IMR-90 (cell line): ENCODE measurements around the gene EPS15. TPM values are rescaled to one million over a fixed set of nuclear protein-coding genes. Genes with fewer than 3 reads are reported as not detected.

ENCODE experiments used
- ATAC-seq: fragments of 200-7000 bp; cut with Tn5 transposase; 2 replicates; pipeline ENCODE4 v1.9.1; 2020; ENCODE audit warnings: low read depth, mild to moderate bottlenecking, moderate library complexity
- BruUV-seq: library from RNA; stranded (reverse); fragments of 400-500 nt; replicated peaks from 2 replicates; lab custom pipeline; 2021; lab: Mats Ljungman, UMichigan
- CTCF ChIA-PET: fragments of 300-600 bp; formaldehyde crosslinking; extraction: SDS; loops from one replicate; lab custom pipeline; 2021; ENCODE audit warnings: antibody characterized with exemption; lab: Yijun Ruan, JAX
- POLR2A ChIA-PET: fragments of 300-600 bp; sonication (Branson Sonifier 250); formaldehyde crosslinking; loops from one replicate; lab custom pipeline; 2022; ENCODE audit warnings: antibody characterized with exemption; ENCODE audit not compliant: unreplicated experiment; lab: Charles Lee
- DNase-seq: peaks from one replicate; pipeline ENCODE4 v3.0.0; 2013
- H2AFZ ChIP-seq: replicated peaks from 2 replicates; pipeline ENCODE3; 2013; ENCODE audit warnings: low read length, mild to moderate bottlenecking; ENCODE audit not compliant: poor library complexity
- H2AK5ac ChIP-seq: 2 replicates; pipeline ENCODE4 v1.6.1; 2013; ENCODE audit warnings: low read depth, low read length, inconsistent platforms
- H2AK9ac ChIP-seq: replicated peaks from 2 replicates; pipeline ENCODE3; 2013; ENCODE audit warnings: mild to moderate bottlenecking, low read depth, low read length, moderate library complexity; ENCODE audit not compliant: poor library complexity
- H2BK120ac ChIP-seq: 2 replicates; pipeline ENCODE4 v1.6.1; 2013; ENCODE audit warnings: low read depth, low read length, inconsistent platforms
- H2BK15ac ChIP-seq: 3 replicates; pipeline ENCODE4 v1.6.1; 2013; ENCODE audit warnings: low read depth, low read length, inconsistent platforms
- H2BK20ac ChIP-seq: 2 replicates; pipeline ENCODE4 v1.6.1; 2013; ENCODE audit warnings: low read depth, mild to moderate bottlenecking, inconsistent platforms, low read length, moderate library complexity
- H2BK5ac ChIP-seq: 2 replicates; pipeline ENCODE4 v1.6.1; 2013; ENCODE audit warnings: mild to moderate bottlenecking, low read depth, low read length, inconsistent platforms; ENCODE audit not compliant: poor library complexity, severe bottlenecking
- H3K14ac ChIP-seq: replicated peaks from 2 replicates; pipeline ENCODE4 v1.6.1; 2013; ENCODE audit warnings: low read depth, low read length, inconsistent platforms
- H3K18ac ChIP-seq: 2 replicates; pipeline ENCODE4 v1.6.1; 2013; ENCODE audit warnings: low read depth, low read length, control low read depth
- H3K23ac ChIP-seq: 2 replicates; pipeline ENCODE4 v1.6.1; 2013; ENCODE audit warnings: low read depth, low read length, inconsistent platforms
- H3K27ac ChIP-seq: 2 replicates; pipeline ENCODE4 v1.5.1; 2013; ENCODE audit warnings: mild to moderate bottlenecking, control low read depth, low read length; ENCODE audit not compliant: insufficient read depth
- H3K27me3 ChIP-seq: 2 replicates; pipeline ENCODE4 v1.6.1; 2013; ENCODE audit warnings: low read length; ENCODE audit not compliant: control insufficient read depth, insufficient read depth
- H3K36me3 ChIP-seq: 2 replicates; pipeline ENCODE4 v1.6.1; 2013; ENCODE audit warnings: low read length, mixed read lengths; ENCODE audit not compliant: control insufficient read depth, insufficient read depth
- H3K4ac ChIP-seq: 2 replicates; pipeline ENCODE4 v1.6.1; 2013; ENCODE audit warnings: low read depth, low read length, inconsistent platforms
- H3K4me1 ChIP-seq: 2 replicates; pipeline ENCODE4 v1.6.1; 2013; ENCODE audit warnings: low read length, mixed read lengths; ENCODE audit not compliant: control insufficient read depth, insufficient read depth
- H3K4me2 ChIP-seq: 2 replicates; pipeline ENCODE4 v1.6.1; 2013; ENCODE audit warnings: low read depth, mild to moderate bottlenecking, control low read depth, low read length, moderate library complexity
- H3K4me3 ChIP-seq: 2 replicates; pipeline ENCODE4 v1.5.1; 2013; ENCODE audit warnings: low read depth, mild to moderate bottlenecking, control low read depth, low read length, moderate library complexity; ENCODE audit not compliant: insufficient read depth
- H3K56ac ChIP-seq: 2 replicates; pipeline ENCODE4 v1.6.1; 2013; ENCODE audit warnings: low read length, inconsistent platforms; ENCODE audit not compliant: insufficient read depth; ENCODE audit errors: extremely low read depth
- H3K79me1 ChIP-seq, 2 experiments: 2 replicates each; pipeline ENCODE4 v1.6.1; 2013; ENCODE audit warnings: low read length in 2 of 2, inconsistent platforms in 1 of 2, low read depth in 1 of 2
- H3K9ac ChIP-seq: 2 replicates; pipeline ENCODE4 v1.6.1; 2013; ENCODE audit warnings: low read depth, low read length, control low read depth
- H3K9me1 ChIP-seq: 2 replicates; pipeline ENCODE4 v1.6.1; 2013; ENCODE audit warnings: low read length, inconsistent platforms; ENCODE audit not compliant: insufficient read depth
- H3K9me3 ChIP-seq: 2 replicates; pipeline ENCODE4 v1.6.1; 2013; ENCODE audit warnings: low read length; ENCODE audit not compliant: control insufficient read depth, insufficient read depth
- H4K20me1 ChIP-seq: 2 replicates; pipeline ENCODE4 v1.6.1; 2013; ENCODE audit warnings: low read length, inconsistent platforms; ENCODE audit not compliant: insufficient read depth
- H4K5ac ChIP-seq: 2 replicates; pipeline ENCODE4 v1.6.1; 2013; ENCODE audit warnings: mild to moderate bottlenecking, low read depth, low read length, control low read depth
- H4K8ac ChIP-seq, 2 experiments: 2 replicates each; pipeline ENCODE4 v1.6.1; 2013; ENCODE audit warnings: low read depth in 2 of 2, low read length in 2 of 2, control low read depth in 1 of 2, inconsistent platforms in 1 of 2
- H4K91ac ChIP-seq: 2 replicates; pipeline ENCODE4 v1.6.1; 2013; ENCODE audit warnings: low read depth, low read length, inconsistent platforms; ENCODE audit not compliant: insufficient read depth
- BHLHE40 ChIP-seq: fragments of 150-350 bp; IDR thresholded peaks from 2 replicates; pipeline ENCODE4 v1.6.1; 2016; ENCODE audit warnings: mild to moderate bottlenecking, low read depth, low read length
- CEBPB ChIP-seq: IDR thresholded peaks from 2 replicates; pipeline ENCODE4 v1.6.1; 2012; ENCODE audit warnings: low read depth, low read length, improper control_type of control experiment
- MXI1 ChIP-seq: IDR thresholded peaks from 2 replicates; pipeline ENCODE4 v1.6.1; 2012; ENCODE audit warnings: low read depth, mild to moderate bottlenecking, low read length, moderate library complexity, borderline replicate concordance
- NFE2L2 ChIP-seq: fragments of 150-350 bp; IDR thresholded peaks from 2 replicates; pipeline ENCODE4 v1.6.1; 2016; ENCODE audit warnings: low read depth, mild to moderate bottlenecking, low read length
- POLR2A ChIP-seq: IDR thresholded peaks from 2 replicates; pipeline ENCODE4 v1.6.1; 2012; ENCODE audit warnings: mild to moderate bottlenecking, low read depth, low read length
- RAD21 ChIP-seq: IDR thresholded peaks from 2 replicates; pipeline ENCODE4 v1.6.1; 2012; ENCODE audit warnings: low read length, improper control_type of control experiment
- RCOR1 ChIP-seq: IDR thresholded peaks from 2 replicates; pipeline ENCODE4 v1.6.1; 2012; ENCODE audit warnings: mild to moderate bottlenecking, low read length, improper control_type of control experiment; ENCODE audit not compliant: insufficient replicate concordance
- RFX5 ChIP-seq: IDR thresholded peaks from 2 replicates; pipeline ENCODE4 v1.8.0; 2012; ENCODE audit warnings: low read depth, mild to moderate bottlenecking, low read length, moderate library complexity
- SMC3 ChIP-seq: fragments of 150-350 bp; IDR thresholded peaks from 2 replicates; pipeline ENCODE4 v1.6.1; 2016; ENCODE audit warnings: low read depth, mild to moderate bottlenecking, antibody characterized with exemption, low read length, moderate library complexity
- WGBS, 2 experiments: methylation state at CpG; one replicate each; pipeline versions ENCODE4 v1.1.5 to v1.1.7; 2013; ENCODE audit warnings: missing lambda C conversion rate in 2 of 2; ENCODE audit not compliant: insufficient read length in 1 of 2; ENCODE audit errors: extremely low coverage in 2 of 2; 5-methylcytosine and 5-hydroxymethylcytosine counted together
- dilution Hi-C: fragments of 300-500 bp; cut with HindIII; formaldehyde crosslinking; loops from one replicate; pipeline ENCODE4 v1.14.3; 2018; ENCODE audit warnings: low sequenced_read_pairs; ENCODE audit not compliant: unreplicated experiment
- in situ Hi-C: fragments of 300-500 bp; cut with MboI; formaldehyde crosslinking; loops from 3 replicates; pipeline ENCODE4 v1.14.3; 2019; ENCODE audit warnings: low sequenced_read_pairs, inconsistent platforms, mixed read lengths
- intact Hi-C: fragments of 100-400 bp; cut with micrococcal nuclease; formaldehyde crosslinking; loops from 2 replicates; pipeline ENCODE4 v1.10.0; 2022
- polyA plus RNA-seq, 3 experiments: library from polyadenylated mRNA; depleted of rRNA; stranded (reverse); fragments of >200 nt; gene quantifications; 2 replicates each; pipeline ENCODE4 v1.2.3, GENCODE V29; 2012; ENCODE audit warnings: low replicate concordance in 1 of 3
- total RNA-seq: library from RNA; depleted of rRNA; stranded (reverse); fragments of >200 nt; gene quantifications from 2 replicates; pipeline ENCODE4 v1.2.3, GENCODE V29; 2012
- TF ChIP-seq, protein P1 (sequence below): fragments of 150-350 bp; IDR thresholded peaks from 2 replicates; pipeline ENCODE4 v1.6.1; 2017; ENCODE audit warnings: mild to moderate bottlenecking, antibody characterized with exemption, low read length, low read depth
- TF ChIP-seq, protein P2 (sequence below): conservative IDR thresholded peaks from 2 replicates; pipeline ENCODE4 v1.5.1; 2012; ENCODE audit warnings: mild to moderate bottlenecking, low read depth, low read length, improper control_type of control experiment

The EPS15 gene
- total and polyA plus RNA-seq, 2 of the 4 experiments (the other 2 are of a cell fraction) = 17.6 to 38.0 TPM

DNA sequence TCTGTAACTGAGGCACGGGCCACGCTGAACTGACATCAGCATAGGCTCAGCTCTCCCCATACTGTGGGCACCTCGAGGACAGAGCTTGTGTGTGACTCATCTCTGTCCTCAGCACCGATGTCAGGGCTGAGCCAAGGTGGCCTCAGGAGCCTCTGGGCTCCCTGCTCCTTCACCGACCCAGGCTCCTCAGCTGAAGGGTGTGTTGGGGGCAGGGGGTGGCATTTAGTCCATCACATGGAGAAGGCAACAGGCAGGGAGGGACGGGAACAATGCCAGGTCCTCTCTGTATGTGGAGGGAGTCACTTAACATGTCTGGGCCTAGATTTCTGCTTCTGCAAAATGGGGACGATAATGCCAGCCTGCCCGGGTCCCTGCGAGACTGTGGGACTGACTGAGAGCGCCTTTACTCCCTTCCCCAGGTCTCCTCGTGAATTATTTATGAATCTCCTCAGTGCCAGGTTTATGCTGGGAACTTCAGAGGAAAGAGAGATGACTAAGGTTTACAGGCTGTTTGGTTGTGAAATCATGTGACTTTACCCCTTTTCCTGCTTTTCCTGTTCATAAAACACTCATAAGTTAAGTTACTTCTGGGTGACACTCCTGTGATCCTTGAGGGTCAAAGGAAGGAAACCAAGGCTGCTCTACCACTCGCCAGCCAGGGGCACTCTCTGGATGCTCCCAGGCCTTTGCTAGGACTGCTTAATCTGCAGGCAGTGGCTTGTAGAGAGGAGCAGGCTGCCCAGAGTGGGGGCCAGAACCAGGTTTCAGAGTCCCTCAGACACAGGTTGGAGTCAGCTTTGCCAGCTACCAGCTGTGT lies 204.9 kb downstream of the EPS15 start:
- ChIA-PET CTCF (interaction anchor here (1.1 kb wide), 1 partner anchor 13 kb away, joined by 3 read pairs; no protein-coding TSS in a partner anchor), POLR2A (no interaction called here)
- peak overlapping the region; percentile 67; the same call in 1 of the 2 replicates for H2AK5ac ChIP-seq

More for the DNA sequence above, 204.9 kb downstream of the EPS15 start:
- Histone ChIP-seq H3K56ac (peak overlapping the region; percentile 34; the same call in 1 of the 2 replicates), H3K4me1 (peaks cover 10% of the 10 kb centered on the region), H2AK9ac (peak overlapping the region; percentile 86), H3K4me3 (no peak overlapping the region), H4K20me1 (no peaks in the 10 kb centered on the region), H4K8ac (peak overlapping the region; percentile 32 to 96), H4K5ac (peak overlapping the region; percentile 87), H4K91ac (peak overlapping the region; percentile 80), H2BK15ac (peak overlapping the region; percentile 81; the same call in 2 of the 3 replicates), H2BK5ac (peak overlapping the region; percentile 36), H3K14ac (peak overlapping the region; percentile 87), H2BK20ac (peak overlapping the region; percentile 87), H3K18ac (peak overlapping the region; percentile 61), H3K4ac (peak overlapping the region; percentile 89), H3K23ac (no peak overlapping the region; the same call in 1 of the 2 replicates), H3K27ac (peak overlapping the region; percentile 69), H3K79me1 (no peaks in the 10 kb centered on the region), H3K9me1 (peaks cover 16% of the 10 kb centered on the region), H3K9me3 (no peaks in the 10 kb centered on the region), H2BK120ac (peak overlapping the region; percentile 89), H3K9ac (no peak overlapping the region), H3K27me3 (no peaks in the 10 kb centered on the region), H3K36me3 (no peaks in the 10 kb centered on the region), H3K4me2 (peak overlapping the region; percentile 3; the same call in 1 of the 2 replicates), H2AFZ (peak overlapping the region; percentile 96)
- no peak for TF ChIP-seq POLR2A
- TF ChIP-seq RFX5 = no peak
- no peak for TF ChIP-seq BHLHE40
- TF ChIP-seq MXI1 = no peak
- TF ChIP-seq SMC3 = no peak
- TF ChIP-seq CEBPB = peak; percentile 91
- TF ChIP-seq, protein P1, sequence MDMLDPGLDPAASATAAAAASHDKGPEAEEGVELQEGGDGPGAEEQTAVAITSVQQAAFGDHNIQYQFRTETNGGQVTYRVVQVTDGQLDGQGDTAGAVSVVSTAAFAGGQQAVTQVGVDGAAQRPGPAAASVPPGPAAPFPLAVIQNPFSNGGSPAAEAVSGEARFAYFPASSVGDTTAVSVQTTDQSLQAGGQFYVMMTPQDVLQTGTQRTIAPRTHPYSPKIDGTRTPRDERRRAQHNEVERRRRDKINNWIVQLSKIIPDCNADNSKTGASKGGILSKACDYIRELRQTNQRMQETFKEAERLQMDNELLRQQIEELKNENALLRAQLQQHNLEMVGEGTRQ = peak; percentile 28; the same call in 1 of the 2 replicates
- TF ChIP-seq, protein P2, sequence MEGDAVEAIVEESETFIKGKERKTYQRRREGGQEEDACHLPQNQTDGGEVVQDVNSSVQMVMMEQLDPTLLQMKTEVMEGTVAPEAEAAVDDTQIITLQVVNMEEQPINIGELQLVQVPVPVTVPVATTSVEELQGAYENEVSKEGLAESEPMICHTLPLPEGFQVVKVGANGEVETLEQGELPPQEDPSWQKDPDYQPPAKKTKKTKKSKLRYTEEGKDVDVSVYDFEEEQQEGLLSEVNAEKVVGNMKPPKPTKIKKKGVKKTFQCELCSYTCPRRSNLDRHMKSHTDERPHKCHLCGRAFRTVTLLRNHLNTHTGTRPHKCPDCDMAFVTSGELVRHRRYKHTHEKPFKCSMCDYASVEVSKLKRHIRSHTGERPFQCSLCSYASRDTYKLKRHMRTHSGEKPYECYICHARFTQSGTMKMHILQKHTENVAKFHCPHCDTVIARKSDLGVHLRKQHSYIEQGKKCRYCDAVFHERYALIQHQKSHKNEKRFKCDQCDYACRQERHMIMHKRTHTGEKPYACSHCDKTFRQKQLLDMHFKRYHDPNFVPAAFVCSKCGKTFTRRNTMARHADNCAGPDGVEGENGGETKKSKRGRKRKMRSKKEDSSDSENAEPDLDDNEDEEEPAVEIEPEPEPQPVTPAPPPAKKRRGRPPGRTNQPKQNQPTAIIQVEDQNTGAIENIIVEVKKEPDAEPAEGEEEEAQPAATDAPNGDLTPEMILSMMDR = no peak
- TF ChIP-seq RAD21 = no peak
- no peak for TF ChIP-seq RCOR1
- no peak for TF ChIP-seq NFE2L2
- intact Hi-C loops = no loop called here
- ATAC-seq = peak; percentile 79
- WGBS, 2 experiments = 100% methylated on average over 1 of the region's 12 CpGs; no CpG with 5 or more reads in 1 of the 2 experiments
- dilution Hi-C loops = no loop called here
- BruUV-seq = no TSS peak
- in situ Hi-C loops = no loop called here
- peak; percentile 87 for DNase-seq
